Choroid plexus epithelial cell (primary cell): ENCODE data around the gene VCL.

Source experiments
- DNase-seq: peaks from one replicate; pipeline ENCODE4 v3.0.0-alpha.2; 2010; ENCODE audit warnings: low read depth
- H3K4me3 ChIP-seq: 2 replicates; pipeline ENCODE4 v1.5.1; 2011; ENCODE audit warnings: low read depth, mild to moderate bottlenecking, control low read depth, low read length, moderate library complexity
- CTCF ChIP-seq: conservative IDR thresholded peaks from 2 replicates; pipeline ENCODE4 v1.5.1; 2011; ENCODE audit warnings: low read depth, mild to moderate bottlenecking, control low read depth, inconsistent platforms, low read length, moderate library complexity

The VCL gene

GRCh38 chr10:73974309-73974946 is 23.5 kb upstream of the VCL start:
- no peak for DNase-seq
- H3K4me3 ChIP-seq = no peak overlapping the region

GRCh38 chr10:73975388-73975787 is 22.5 kb upstream of the VCL start:
- no peak for DNase-seq
- TF ChIP-seq CTCF = no peak

More at GRCh38 chr10:73974309-73974946, 23.5 kb upstream of the VCL start:
- no peak for TF ChIP-seq CTCF

GRCh38 chr10:73979141-73979808 is 18.6 kb upstream of the VCL start:
- no peak for TF ChIP-seq CTCF
- DNase-seq = no peak
- no peak overlapping the region for H3K4me3 ChIP-seq

More at GRCh38 chr10:73975388-73975787, 22.5 kb upstream of the VCL start:
- H3K4me3 ChIP-seq = no peak overlapping the region

GRCh38 chr10:73979809-73980433 is 18.0 kb upstream of the VCL start:
- TF ChIP-seq CTCF = no peak
- DNase-seq = no peak
- no peak overlapping the region for H3K4me3 ChIP-seq

- DNase-seq = no peak
- H3K4me3 ChIP-seq = no peak overlapping the region
- TF ChIP-seq CTCF = no peak
Observed at GRCh38 chr10:73981812-73982211, 16.1 kb upstream of the VCL start.

GRCh38 chr10:73983096-73984047 is 14.5 kb upstream of the VCL start:
- no peak overlapping the region for H3K4me3 ChIP-seq
- no peak for DNase-seq
- TF ChIP-seq CTCF = no peak
